GM18868 (cell line): Measurements from ENCODE around the gene MINK1.
"Not testable (repeated sequence)": the region's sequence is repeated elsewhere in the genome, so short reads cannot be mapped to it uniquely, and the experiment has no call there.

Source experiments
- ATAC-seq: cut with Tn5 transposase; IDR thresholded peaks from one replicate; pipeline ENCODE4 v1.9.1; 2021; ENCODE audit warnings: mild to moderate bottlenecking, moderate library complexity; ENCODE audit not compliant: unreplicated experiment

Gene MINK1

DNA sequence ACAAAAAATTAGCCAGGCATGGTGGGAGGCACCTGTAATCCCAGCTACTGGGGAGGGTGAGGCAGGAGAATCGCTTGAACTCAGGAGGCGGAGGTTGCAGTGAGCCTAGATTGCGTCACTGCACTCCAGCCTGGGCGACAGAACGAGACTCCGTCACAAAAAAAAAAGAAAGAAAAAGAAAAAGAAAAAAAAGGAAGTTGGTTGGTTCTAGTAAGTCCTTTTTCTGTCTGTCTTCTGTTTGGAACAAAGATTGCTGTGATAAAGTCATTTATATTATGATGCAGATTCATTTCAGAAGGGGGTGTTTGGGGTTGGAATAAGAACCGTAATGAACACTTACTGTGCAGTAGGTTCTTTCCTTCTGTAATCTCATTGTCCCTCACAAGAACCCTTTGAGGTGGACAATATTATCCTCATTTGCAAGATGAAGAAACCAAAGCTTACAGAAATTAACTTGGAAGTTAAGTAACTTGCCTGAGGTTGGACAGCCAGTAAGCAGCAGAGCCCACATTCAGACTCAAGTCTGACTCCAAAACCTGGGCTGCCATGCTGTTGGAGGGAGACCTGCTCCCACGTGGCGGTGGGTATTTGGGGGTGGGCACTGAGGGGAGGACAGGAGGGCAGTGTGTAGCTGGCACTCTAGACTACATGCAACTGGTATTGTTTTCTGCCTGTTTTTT, 10.3 kb downstream of the MINK1 start:
- ATAC-seq, result no peak

DNA sequence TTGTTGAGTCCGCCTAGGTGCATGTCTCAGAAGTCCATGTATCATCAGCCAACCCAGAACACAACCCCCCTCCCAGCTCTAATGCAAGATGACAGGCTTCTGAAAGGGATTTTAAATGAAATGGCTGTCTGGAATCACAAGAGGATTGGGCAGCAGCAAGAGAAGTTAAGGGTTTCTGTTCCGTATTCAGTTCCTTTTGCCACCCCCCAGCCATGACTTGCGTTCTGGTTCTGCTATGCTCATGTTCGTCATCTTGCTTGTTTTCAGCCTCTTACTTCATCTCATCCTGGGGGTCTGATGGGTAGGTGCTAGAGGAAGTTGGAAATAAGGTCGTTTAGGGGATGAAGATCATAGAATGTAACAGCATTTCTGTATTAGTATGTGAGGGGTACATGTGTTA, 12.0 kb downstream of the MINK1 start:
- no peak for ATAC-seq

DNA sequence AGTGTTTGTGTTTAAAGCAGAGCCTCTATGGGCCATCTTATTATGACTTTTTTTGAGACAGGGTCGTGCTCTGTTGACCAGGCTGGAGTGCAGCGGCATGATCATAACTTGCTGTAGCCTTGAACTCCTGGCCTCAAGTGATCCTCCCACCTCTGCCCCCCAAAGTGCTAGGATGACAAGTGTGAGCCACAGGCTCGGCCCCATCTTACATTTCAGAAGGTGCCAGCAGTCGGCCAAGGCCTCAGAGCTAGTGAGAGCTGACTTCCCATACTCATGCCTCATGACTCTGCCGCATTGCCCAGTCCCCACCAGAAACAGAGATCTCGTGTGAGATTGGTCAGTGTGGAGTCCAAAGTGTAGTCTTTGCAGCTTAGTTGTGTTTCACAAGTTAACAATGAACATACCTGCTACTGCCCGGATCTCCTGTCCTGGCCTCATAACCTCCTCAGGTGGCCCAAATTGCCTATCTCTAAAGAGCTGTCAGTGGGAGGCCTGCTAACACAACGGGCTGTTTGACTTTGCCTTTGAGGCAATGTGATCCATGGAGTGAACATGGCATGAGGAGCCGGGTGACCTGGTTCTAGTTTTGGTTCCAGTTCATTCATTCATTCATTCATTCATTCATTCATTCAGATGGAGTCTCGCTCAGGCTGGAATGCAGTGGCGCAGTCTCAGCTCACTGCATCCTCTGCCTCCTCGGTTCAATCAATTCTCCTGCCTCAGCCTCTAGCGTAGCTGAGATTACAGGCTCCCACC, 13.7 kb downstream of the MINK1 start:
- no peak for ATAC-seq

DNA sequence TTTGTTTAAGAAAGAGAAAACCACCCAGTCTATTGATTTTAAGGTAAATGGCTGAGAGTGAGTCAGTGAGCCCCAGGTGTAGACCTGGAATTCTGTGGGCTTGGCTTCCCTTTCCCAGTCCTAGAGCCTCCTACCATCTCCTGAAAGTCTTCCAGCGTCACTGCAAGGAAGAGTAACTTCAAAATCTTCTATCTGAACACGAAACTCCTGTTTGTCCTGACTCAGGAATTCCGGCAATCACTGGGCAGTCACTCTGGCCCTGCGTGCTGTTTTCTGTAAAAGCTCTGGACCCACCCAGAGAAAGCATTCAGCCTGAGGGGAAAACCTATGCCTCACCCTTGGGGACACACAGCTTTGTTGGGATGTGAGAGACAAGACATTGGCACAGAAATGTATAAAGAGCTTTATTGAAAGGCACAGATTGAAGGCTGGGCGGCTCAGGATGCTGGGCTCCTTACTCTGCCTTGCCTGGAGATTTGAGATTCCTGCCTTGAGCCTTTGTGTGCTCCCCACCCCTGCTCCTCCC, 15.9 kb downstream of the MINK1 start:
- ATAC-seq, result no peak

DNA sequence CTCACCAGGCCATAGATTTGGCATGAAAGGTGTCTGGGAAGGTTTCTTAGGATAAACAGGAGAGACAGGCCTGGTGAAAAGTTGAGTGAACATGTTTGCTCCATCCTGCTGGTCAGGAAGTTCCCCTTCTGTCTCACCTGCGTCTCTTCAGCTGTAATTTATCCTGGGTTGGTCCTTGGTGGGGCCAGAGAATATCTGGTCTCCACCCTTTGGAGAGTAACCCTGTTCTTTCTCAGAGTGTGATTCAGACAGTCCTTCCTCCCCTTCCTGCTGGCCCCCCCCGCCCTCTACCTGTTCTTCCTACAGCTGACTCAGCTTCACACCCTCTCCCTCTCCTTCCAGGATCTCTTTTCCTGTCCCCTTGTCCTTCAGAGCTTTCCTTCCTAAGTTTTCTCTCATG, 17.1 kb downstream of the MINK1 start:
- ATAC-seq, result no peak

DNA sequence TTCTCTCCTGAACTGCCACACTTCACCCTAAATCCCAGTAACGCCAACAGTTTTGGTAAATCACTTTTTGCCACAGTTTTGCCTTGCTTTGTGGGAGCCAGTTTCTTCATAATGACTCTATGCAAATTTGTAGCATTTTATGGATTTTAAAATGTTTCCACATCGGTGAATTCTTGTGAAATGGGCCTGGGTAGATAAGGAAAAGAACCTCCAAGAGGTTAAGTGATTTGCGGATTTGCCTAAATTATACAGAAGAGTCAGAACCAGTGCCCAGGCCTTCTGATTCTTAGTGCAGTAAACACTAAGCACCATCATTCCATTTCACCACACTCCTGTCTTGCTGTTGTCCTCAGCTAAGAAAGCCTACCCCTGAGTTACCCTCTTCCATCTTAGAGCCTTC, 17.9 kb downstream of the MINK1 start:
- no peak for ATAC-seq

DNA sequence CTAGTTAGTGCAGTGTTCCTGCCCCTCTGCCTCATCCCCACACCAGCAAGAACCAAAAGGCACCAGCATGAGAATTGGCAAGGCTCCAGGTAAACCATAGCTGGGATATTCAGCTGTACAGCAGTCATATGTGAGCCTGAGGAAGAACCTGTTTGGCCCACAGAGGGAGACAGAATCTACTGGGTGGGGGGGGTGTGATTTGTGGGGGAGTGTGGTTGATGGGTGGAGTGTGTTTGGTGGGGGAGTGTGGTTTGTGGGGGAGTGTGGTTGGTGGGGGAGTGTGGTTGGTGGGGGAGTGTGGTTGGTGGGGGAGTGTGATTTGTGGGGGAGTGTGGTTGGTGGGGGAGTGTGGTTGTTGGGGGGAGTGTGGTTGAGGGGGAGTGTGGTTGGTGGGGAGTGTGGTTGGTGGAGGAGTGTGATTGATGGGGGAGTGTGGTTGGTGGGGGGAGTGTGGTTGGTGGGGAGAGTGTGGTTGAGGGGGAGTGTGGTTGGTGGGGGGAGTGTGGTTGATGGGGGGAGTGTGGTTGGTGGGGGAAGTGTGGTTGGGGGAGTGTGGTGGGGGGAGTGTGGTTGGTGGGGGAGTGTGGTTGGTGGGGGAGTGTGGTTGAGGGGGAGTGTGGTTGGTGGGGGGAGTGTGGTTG, 19.5 kb downstream of the MINK1 start:
- no peak for ATAC-seq

DNA sequence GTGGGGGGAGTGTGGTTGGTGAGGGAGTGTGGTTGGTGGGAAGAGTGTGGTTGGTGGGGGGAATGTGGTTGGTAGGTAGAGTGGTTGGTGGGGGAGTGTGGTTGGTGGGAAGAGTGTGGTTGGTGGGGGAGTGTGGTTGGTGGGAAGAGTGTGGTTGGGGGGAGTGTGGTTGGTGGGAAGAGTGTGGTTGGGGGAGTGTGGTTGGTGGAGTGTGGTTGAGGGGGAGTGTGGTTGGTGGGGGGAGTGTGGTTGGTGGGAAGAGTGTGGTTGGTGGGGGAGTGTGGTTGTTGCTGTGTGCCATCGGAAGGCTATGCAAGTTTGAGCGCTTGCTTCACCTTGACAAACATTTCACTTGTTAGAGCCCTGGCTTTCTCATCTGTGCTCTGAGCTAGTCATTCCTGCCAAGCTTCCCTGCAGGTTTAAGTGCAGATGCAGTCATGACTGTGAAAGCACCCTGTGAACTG, 20.1 kb downstream of the MINK1 start:
- ATAC-seq, result no peak

DNA sequence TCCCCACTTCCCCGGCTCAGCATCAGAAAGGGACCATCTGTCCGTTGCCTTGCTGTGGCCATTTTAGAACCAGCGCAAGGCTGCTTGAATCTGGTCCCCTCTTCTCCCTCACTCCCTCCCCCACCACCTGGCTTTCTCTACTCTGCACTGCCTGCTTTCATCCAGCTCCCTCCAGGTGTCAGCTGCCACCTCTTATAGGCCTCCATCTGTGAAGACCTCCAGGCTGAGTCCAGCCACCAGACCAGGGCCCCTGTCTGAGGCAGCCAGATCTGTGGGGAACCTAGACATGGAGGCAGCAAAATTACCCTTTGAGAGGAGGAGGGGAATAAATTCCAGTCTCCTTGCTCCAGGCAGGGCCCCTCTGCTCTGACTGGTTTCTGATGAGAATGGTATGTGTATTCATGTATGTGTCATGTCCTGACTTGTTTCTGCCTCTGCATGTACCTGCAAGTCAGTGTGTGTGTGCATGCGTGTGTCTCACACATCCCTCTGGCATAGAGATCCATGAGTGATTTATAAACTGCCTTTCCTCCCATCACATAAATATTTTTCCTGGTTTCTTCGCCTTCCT, 21.1 kb downstream of the MINK1 start:
- no peak for ATAC-seq

DNA sequence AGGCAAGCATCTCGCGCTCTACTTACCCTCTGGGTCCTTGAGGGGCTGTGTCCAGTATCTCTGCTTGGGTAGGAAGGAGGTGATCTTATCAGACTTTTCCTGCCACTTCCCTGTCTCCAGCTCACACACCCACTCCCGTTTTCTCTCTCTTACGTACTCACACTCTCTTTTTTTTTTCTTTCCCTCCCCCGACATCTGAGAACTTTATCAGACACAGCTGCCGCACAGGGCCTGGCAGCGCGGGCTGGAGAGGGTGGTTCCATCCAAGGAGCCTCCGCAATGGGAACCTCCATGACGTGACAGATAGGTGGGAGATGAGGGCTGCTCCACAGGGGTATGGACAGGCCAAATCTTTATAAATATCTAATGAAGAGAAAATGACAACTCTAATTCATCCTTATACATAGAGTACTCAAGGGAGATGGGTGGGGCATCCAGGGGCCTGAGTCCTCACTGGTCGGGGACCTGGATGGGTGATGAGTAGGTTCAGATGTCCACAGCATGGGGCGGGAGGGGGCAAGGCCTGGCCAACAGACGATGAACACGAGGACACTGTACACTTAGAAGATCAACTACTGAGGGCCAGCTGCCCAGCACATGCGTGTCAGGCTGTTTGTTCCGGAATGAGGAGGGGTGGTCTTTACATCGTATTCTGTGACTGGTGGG, 23.3 kb downstream of the MINK1 start:
- no peak for ATAC-seq

DNA sequence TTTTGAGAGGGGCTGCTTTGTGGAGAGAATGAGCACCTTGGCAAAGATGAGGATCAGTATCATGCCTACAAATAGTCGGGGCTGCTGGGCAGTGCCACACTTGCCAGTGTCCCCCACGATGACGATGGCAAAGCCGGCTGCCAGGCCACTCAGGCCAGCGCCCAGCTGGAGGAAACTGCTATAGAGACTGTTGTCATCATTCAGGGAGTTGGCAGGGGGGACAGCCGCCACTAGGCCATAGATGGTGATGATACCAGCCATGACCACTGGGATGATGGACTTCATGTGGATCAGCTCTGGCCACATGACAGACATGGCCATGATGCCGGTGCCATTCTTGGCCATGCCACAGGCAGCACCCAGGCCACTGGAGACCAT, 23.8 kb downstream of the MINK1 start:
- ATAC-seq, result no peak

DNA sequence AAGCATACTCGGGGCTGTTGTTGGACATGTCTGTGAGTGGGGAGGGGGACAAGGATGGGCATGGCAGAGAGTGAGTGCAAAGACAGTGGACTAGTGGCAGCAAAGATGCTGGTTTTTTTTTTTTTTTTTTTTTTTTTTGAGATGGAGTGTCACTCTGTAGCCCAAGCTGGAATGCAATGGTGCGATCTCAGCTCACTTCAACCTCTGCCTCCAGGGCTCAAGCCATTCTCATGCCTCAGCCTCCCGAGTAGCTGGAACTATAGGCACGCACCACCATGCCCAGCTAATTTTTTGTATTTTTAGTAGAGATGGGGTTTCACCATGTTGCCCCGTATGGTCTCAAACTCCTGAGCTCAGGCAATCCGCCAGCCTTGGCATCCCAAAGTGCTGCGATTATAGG, 24.2 kb downstream of the MINK1 start:
- ATAC-seq, result not testable (repeated sequence)

DNA sequence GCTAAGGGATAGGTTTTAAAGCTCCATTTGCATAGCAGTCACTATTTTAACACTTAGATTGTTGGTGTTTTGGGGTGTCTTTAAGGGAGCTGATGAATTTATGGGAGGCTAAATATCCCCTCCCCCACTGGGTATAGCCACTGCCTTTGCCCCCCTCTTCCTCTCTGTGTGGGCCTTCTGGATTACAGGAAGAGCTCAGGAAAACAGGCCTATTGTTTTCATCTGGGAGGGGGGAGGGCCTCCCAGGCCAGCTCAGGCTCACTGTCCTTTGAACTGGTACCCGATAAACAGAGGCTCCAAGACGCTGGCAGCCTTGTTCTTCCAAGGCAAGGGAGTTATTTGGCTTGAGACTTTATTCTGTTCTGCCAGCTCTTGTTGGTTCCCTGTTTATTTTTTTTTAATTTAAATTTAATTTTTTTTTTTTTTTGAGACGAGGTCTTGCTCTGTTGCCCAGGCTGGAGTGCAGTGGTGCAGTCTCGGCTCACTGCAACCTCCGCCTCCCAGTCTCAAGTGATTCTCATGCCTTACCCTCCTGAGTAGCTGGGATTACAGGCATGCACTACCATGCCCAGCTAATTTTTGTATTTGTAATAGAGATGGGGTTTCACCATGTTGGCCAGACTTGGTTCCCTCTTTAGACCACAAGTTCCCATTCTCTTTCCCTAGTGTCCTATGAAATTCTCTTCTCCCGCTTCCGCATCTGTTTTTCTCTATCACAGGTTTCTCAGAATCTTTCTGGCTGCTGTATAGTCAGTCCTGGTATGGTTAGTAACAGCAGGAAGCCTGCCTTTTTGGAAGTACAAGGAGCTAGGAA, 25.1 kb downstream of the MINK1 start:
- no peak for ATAC-seq

DNA sequence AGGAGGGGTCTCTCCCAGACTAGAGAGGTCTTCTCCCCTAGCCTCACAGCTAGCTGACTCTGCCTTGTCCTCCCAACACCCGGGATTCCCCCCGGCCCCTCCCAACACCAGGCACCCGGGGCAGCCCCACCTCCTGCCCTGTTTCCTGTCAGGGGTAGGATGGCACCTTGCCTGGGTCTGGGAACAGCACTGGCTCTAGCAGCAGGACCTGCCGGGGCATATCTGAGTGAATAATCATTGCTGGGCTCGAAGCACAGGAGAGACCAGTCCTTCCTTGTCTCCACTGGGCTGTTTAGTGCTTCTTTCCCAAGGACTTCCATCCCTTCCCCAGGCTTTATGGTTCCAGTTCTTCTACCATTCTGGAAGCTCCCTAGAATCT, 25.7 kb downstream of the MINK1 start:
- no peak for ATAC-seq

DNA sequence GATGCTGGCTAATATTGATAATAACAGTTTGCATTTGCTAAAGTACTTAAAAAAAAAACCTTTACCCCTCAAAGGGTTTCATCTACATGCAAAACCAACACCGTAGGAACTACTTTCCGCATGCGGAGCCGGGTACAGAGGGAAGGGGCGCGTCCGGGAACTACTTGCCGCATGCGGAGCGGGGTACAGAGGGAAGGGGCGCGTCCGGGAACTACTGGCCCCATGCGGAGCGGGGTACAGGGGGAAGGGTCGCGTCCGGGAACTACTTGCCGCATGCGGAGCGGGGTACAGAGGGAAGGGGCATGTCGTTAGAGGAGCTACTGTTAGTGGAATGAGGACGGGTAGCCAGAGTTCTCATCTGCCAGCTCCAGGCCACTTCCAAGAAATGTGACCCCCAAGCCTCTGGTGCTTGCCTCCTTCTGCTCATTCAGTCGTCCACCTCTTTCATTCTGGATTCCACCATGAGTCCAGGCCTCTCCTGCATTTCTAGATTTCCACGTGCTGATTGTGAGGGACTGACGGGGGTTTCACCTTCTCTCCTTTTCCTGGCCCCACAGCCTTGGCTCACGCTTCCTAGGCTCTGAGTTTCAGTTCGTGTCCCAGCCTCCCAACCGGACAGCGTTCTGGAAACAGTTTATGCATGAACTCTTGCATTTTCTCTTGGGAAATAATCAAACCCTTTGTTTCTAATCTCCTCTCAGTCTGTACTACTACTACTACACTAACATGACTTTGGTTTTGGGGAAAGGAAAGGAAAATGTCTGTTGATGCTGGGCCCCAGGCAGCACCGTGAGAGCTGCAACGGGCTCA, 26.9 kb downstream of the MINK1 start:
- ATAC-seq, result no peak

DNA sequence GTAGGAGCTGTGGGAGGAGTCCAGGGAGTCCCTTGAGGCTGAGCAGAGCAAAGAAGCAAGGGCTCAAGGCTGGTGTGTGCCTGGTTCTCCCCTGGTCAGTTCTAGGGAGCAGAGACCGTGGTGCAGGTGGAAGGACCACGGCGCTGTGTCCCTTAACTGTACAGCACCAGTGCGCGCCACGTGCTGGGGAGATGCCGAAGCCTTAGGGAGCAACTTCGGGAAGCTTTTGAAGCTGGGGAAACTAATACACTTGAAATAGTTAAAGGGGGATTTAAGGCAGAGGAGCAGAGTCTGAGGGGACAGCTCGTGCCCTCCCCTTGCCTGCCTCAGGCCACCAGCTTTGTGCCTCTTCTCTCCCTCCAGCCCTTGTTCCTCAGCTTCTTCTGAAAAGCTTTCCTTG, 27.5 kb downstream of the MINK1 start:
- ATAC-seq, result no peak

DNA sequence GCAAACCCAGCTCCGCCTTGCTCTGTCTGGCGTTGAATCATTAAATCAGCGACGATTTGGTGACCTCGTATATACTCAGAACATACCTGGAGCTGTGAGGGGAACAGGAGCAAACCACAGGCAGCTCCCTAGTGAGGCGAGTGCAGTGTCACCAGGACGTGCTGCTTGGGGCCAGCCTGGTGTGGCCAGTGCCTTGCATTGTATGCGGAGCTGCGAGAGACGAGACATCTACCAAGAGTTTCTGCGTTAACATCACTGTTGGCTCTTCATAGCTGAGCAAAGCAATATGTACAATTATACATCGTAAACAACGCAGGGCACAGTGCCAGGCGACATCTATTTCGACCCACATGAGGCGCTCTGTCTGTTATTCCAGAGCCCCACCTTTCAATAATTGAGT, 27.9 kb downstream of the MINK1 start:
- no peak for ATAC-seq

DNA sequence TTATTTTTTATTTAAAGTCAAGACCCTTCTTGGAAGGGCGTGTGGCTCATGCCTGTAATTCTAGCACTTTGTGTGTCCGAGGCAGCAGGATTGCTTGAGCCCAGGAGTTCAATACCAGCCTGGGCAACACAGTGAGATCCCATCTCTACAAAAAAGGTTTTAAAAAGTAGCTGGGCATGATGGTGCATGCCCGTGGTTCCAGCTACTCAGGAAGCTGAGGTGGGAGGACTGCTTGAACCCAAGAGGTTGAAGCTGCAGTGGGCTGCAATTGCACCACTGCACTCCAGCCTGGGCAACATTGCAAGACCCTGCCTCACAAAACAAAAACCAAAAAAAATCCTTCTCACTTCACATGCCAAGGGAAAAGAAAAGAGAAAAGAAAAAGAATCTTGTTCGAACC, 29.6 kb downstream of the MINK1 start:
- no peak for ATAC-seq

DNA sequence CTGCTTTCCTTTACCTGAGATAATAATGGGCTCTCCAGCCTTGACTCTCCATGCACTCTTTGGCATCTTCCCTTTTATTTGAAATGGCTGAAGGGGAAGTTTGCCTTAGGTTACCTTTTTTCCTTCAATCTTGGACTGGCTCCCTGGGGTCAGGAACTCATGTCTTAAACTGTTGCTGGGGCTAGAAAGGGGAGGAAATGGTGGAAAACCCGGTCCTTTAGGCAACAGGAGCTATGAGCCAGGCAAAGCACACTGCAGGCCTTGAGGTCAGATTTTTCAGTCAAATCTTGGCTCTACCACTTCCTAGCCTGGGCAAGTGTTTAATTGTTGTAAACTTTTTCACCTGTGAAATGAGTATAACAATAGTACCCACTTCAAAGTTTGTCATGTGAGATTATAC, 30.2 kb downstream of the MINK1 start:
- ATAC-seq, result no peak
